Stimulated activated CD8-positive, alpha-beta memory T cell treated with anti-CD3 and anti-CD28 coated beads, Interleukin-2, amount 100 ng/mL, for 48 hours (primary cell): Measurements from ENCODE around the gene IL2RA.
"Not testable (repeated sequence)": the region's sequence is repeated elsewhere in the genome, so short reads cannot be mapped to it uniquely, and the experiment has no call there.

Experiments used
- DNase-seq, 2 donors: peaks; one replicate each; pipeline ENCODE4 v3.0.0-alpha.2; 2020; ENCODE audit warnings: low read depth in 2 of 2

IL2RA gene

GRCh38 chr10:6056411-6057135 is 5.6 kb downstream of the IL2RA start:
- no peak for DNase-seq

- DNase-seq = no peak
Observed at GRCh38 chr10:6055929-6056328, 6.2 kb downstream of the IL2RA start.

- DNase-seq = no peak
Observed at GRCh38 chr10:6054884-6055283, 7.3 kb downstream of the IL2RA start.

- no peak for DNase-seq
Observed at GRCh38 chr10:6053816-6054631, 8.1 kb downstream of the IL2RA start.

GRCh38 chr10:6053303-6053702 is 8.9 kb downstream of the IL2RA start:
- no peak for DNase-seq

- peak; percentile 63 to 76 for DNase-seq
Observed at GRCh38 chr10:6052247-6053221, 9.6 kb downstream of the IL2RA start.

GRCh38 chr10:6050801-6051445 is 11.2 kb downstream of the IL2RA start:
- DNase-seq = peak; percentile 86 to 88

GRCh38 chr10:6049031-6049400 is 13.2 kb downstream of the IL2RA start:
- DNase-seq = no peak

GRCh38 chr10:6048281-6049030 is 13.7 kb downstream of the IL2RA start:
- DNase-seq = no peak

- no peak for DNase-seq
Observed at GRCh38 chr10:6047847-6048246, 14.3 kb downstream of the IL2RA start.

GRCh38 chr10:6046773-6047611 is 15.2 kb downstream of the IL2RA start:
- DNase-seq = no peak

- DNase-seq = no peak
Observed at GRCh38 chr10:6045878-6046772, 16.0 kb downstream of the IL2RA start.

- DNase-seq = no peak
Observed at GRCh38 chr10:6045314-6045848, 16.8 kb downstream of the IL2RA start.

- no peak for DNase-seq
Observed at GRCh38 chr10:6044751-6045313, 17.3 kb downstream of the IL2RA start.

GRCh38 chr10:6044060-6044459 is 18.1 kb downstream of the IL2RA start:
- DNase-seq = no peak

- DNase-seq = not testable (repeated sequence)
Observed at GRCh38 chr10:6043377-6043776, 18.8 kb downstream of the IL2RA start.

GRCh38 chr10:6040205-6040604 is 22.0 kb downstream of the IL2RA start:
- no peak for DNase-seq

GRCh38 chr10:6039711-6040110 is 22.5 kb downstream of the IL2RA start:
- DNase-seq = no peak
